ENCODE results near the gene GTPBP6.
"Not testable (repeated sequence)": the region's sequence is repeated elsewhere in the genome, so short reads cannot be mapped to it uniquely, and the experiment has no call there.

Gene GTPBP6

GRCh38 chrX:335758-336155 is 17.2 kb upstream of the GTPBP6 start:
- in situ Hi-C loops (cut with HindIII; ENCODE audit: low sequenced_read_pairs): no loop called here

- in situ Hi-C loops (cut with HindIII; ENCODE audit: low sequenced_read_pairs): no loop called here
These were observed 16.6 kb upstream of the GTPBP6 start for GRCh38 chrX:334971-335757.

- in situ Hi-C loops (cut with HindIII; ENCODE audit: low sequenced_read_pairs): no loop called here
These were observed 15.8 kb upstream of the GTPBP6 start for GRCh38 chrX:334331-334891.

DNA sequence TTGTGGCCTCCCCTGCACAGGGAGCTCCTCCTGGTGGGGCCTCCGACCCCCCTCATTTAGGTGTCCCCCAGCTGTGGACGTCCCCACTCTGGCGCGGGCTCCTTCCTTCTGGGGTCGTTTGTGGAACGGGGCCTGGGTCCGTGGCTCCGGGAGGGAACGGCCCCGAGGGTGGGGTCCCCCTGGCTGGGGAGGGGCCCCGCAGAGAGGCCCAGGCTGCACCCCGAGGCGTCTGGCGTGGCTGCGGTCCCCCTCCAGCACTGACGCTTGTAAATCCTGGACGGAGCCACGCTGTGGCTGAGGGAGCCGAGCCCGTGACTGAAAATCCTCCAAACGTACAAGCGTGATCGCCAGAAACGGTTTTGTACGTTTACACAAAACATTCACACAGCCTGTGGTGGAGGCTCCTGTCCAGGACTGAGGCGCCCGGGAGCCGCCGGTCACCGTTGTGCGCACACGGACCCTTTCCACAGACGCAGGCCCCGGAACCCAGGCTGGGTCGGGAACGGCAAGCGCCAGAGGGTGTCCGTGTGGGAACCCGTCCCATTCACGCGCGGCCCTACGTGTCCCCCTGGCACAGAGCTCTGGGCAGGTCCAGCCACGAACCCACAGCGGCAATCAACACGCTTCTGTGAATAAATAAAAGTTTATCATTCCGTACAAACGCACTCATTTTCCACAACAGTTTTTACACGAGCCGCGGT is 15.2 kb upstream of the GTPBP6 start:
- in situ Hi-C loops (cut with HindIII; ENCODE audit: low sequenced_read_pairs): no loop called here

GRCh38 chrX:332916-333610 is 14.5 kb upstream of the GTPBP6 start:
- in situ Hi-C loops (cut with HindIII; ENCODE audit: low sequenced_read_pairs): no loop called here

- in situ Hi-C loops (cut with HindIII; ENCODE audit: low sequenced_read_pairs): no loop called here
These were observed 13.9 kb upstream of the GTPBP6 start for GRCh38 chrX:332496-332860.

DNA sequence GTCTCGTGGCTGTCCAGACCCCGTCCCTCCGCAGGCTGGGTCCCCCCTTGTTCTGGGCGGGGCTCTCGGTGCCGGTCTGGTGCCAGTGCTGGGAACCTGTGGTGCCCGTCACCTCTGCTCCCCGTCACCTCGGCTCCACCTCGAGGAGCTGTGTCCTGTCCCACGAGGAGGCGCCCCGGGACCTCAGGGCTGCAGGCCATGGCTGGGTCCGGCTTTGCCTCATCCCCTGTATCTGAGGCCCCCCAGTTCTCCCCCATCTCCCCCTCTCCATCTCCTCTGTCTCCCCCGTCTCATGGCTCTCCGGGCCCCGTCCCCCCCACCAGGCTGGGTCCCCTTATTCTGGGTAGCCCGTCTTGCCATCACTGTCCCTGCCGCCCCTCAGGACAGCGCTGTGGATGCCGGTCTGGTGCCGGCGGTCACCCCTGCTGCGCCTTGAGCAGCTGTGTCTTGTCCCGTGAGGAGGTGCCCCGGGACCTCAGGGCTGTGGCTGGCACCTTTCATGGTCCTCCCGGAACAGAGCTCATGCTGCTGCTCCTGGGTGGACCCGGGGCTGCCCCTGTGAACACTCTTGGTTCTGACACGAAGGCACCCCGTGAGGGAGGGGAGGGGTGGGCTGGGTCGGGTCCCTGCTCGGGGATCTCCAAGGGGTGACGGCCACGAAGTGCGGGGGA is 13.4 kb upstream of the GTPBP6 start:
- in situ Hi-C loops (cut with HindIII; ENCODE audit: low sequenced_read_pairs): no loop called here

DNA sequence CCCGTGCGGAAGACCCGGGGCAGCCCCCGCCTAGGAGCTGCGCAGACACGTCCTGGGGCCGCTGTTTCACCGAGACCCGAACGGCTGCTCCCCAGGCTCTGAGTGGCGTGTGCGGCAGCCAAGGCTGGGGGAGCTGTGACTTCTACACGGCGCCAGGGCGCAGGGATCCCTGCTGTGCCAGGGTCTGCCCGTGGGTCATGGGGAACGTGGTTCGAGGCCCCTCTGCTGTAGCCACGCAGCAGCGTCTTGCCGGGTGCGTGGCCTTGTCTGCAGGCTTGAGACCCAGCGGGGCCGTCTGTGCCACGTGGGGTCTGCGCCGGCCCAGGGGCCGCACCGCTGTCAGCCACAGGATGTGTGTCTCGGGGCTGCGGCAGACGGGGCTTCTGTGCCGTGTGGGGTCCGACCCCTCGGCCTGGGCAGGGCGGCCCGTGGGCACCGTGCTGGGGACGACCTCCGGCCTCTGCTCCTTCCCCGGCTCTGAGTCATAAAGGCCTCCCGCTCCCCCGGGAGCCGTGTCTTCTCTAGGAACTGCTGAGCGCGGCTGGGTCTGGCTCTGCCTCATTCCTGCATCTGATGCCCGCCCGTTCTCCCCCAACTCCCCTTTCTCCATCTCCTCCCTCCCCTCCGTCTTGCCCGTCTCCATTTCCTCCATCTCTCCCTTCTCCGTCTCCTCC is 12.7 kb upstream of the GTPBP6 start:
- in situ Hi-C loops (cut with HindIII; ENCODE audit: low sequenced_read_pairs): no loop called here

GRCh38 chrX:330726-331150 is 12.1 kb upstream of the GTPBP6 start:
- in situ Hi-C loops (cut with HindIII; ENCODE audit: low sequenced_read_pairs): no loop called here

DNA sequence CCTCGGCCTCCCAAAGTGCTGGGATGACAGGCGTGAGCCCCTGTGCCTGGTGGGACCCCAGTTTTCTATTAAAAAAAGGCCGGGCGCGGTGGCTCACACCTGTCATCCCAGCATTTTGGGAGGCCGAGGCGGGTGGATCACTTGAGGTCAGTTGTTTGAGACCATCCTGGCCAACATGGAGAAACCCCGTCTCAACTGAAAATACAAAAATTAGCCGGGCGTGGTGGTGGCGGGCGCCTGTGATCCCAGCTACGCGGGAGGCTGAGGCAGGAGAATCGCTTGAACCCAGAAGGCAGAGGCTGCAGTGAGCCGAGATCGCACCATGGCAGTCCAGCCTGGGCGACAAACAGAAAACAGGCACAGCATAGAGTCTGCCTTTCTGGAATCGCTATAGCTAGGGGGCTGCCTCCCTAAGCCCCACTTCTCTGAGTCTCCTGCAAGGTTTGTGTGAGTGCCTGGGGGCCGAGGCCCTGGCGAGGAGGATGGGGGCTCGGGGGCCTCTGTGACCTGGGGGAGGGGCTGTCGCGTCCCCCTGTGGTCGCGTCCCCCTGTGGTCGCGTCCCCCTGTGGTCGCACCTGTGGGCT is 11.6 kb upstream of the GTPBP6 start:
- in situ Hi-C loops (cut with HindIII; ENCODE audit: low sequenced_read_pairs): not testable (repeated sequence)

GRCh38 chrX:329291-329910 is 10.8 kb upstream of the GTPBP6 start:
- in situ Hi-C loops (cut with HindIII; ENCODE audit: low sequenced_read_pairs): no loop called here

DNA sequence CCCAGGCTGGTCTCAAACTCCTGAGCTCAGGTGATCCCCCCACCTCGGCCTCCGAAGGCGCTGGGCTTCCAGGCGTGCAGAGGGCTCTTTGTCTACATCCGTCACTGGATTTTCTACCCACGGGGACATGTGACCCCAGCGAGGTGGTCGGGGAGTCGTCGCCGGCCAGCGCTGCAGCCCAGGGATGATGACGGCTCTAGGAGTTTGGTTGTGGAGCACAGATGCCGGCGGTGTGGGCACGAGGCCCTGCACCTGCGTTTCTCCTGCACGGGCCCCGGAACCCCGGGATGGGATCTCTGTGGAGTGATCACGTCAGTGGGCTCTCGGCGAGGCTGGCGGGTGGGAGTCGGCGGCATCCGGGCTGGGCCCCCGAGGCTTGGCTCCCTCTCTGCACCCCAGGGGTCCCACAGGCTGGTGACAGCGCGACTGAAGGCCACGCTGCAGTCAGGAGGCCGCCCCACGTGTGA is 9.1 kb upstream of the GTPBP6 start:
- in situ Hi-C loops (cut with HindIII; ENCODE audit: low sequenced_read_pairs): no loop called here

- in situ Hi-C loops (cut with HindIII; ENCODE audit: low sequenced_read_pairs): not testable (repeated sequence)
These were observed 6.1 kb upstream of the GTPBP6 start for GRCh38 chrX:324664-325063.

DNA sequence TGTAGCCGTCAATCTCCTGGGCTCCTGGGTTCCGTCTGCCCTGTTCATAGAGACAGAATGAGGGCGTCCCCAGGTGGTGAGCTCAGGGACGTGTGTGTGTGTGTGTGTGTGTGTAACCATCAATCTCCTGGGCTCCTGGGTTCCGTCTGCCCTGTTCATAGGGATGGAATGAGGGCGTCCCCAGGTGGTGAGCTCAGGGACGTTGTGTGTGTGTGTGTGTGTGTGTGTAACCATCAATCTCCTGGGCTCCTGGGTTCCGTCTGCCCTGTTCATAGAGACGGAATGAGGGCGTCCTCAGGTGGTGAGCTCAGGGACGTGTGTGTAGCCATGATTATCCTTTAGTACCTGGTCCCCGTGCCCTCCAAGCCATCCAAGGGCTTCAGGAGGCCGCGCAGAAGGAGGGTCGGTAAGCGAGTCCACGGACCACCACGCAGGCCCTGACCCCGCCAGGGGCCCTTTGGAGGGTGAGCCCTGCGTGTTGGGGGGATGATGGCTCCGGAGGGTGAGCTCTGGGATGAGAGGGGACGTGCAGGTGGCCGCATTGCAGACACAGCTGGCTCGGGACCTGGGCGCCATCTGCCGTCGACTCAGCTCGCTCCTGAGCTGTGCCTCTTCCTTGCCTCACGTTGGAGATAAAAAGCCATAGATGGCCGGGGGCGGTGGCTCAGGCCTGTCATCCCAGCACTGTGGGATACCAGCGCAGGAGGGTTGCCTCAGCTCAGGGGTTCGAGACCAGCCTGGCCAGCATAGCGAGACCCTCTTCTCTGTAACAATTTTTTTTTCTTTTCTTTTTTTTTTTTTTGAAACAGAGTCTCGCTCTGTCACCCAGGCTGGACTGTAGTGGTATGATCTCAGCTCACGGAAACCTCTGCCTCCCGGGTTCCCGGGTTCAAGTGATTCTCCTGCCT is 5.4 kb upstream of the GTPBP6 start:
- in situ Hi-C loops (cut with HindIII; ENCODE audit: low sequenced_read_pairs): no loop called here

- in situ Hi-C loops (cut with HindIII; ENCODE audit: low sequenced_read_pairs): no loop called here
These were observed 1.7 kb upstream of the GTPBP6 start for GRCh38 chrX:320126-320783.

- in situ Hi-C loops (cut with HindIII; ENCODE audit: low sequenced_read_pairs): no loop called here
These were observed 1.1 kb upstream of the GTPBP6 start for GRCh38 chrX:319579-320125.

GRCh38 chrX:318068-318738 is 393 bp downstream of the GTPBP6 start:
- in situ Hi-C loops (cut with HindIII; ENCODE audit: low sequenced_read_pairs): no loop called here

All from DLD1 (cell line).